MM.1S (cell line): ENCODE results near the gene ZFPM1.
A peak's percentile ranks its signal among the peaks of the same experiment; 100 is the strongest.

Source experiments
- DNase-seq: peaks from one replicate; pipeline ENCODE4 v3.0.0-alpha.2; 2015
- H2AFZ ChIP-seq: fragments of 300-600 bp; sonication (generic); 2 replicates; pipeline ENCODE4 v1.6.0; 2016; ENCODE audit warnings: antibody characterized with exemption, low read length
- H3F3A ChIP-seq: fragments of 300-600 bp; sonication (generic); 2 replicates; pipeline ENCODE4 v1.6.1; 2016; ENCODE audit warnings: mild to moderate bottlenecking, antibody characterized with exemption, low read length, moderate library complexity, mixed read lengths; ENCODE audit not compliant: insufficient read depth
- H3K27ac ChIP-seq: fragments of 300-600 bp; sonication (generic); 2 replicates; pipeline ENCODE4 v1.5.1; 2016; ENCODE audit warnings: mild to moderate bottlenecking, low read length
- H3K27me3 ChIP-seq: fragments of 300-600 bp; sonication (generic); replicated peaks from 2 replicates; pipeline ENCODE4 v1.6.0; 2016; ENCODE audit warnings: low read length; ENCODE audit not compliant: insufficient read depth
- H3K36me3 ChIP-seq: fragments of 300-600 bp; sonication (generic); replicated peaks from 2 replicates; pipeline ENCODE4 v1.6.1; 2016; ENCODE audit warnings: mild to moderate bottlenecking, low read length, mixed read lengths; ENCODE audit not compliant: insufficient read depth
- H3K4me1 ChIP-seq: fragments of 300-600 bp; sonication (generic); 2 replicates; pipeline ENCODE4 v1.6.1; 2016; ENCODE audit warnings: low read length, mixed read lengths
- H3K4me2 ChIP-seq: fragments of 300-600 bp; sonication (generic); 2 replicates; pipeline ENCODE4 v1.6.0; 2016; ENCODE audit warnings: low read depth, low read length
- H3K4me3 ChIP-seq: fragments of 300-600 bp; sonication (generic); 2 replicates; pipeline ENCODE4 v1.5.1; 2016; ENCODE audit warnings: low read length, mixed read lengths
- H3K79me2 ChIP-seq: fragments of 300-600 bp; sonication (generic); 2 replicates; pipeline ENCODE4 v1.6.1; 2016; ENCODE audit warnings: mixed run types, low read length, mixed read lengths
- H3K9ac ChIP-seq: fragments of 300-600 bp; sonication (generic); 2 replicates; pipeline ENCODE4 v1.6.1; 2016; ENCODE audit warnings: low read length, mixed read lengths
- H3K9me2 ChIP-seq: fragments of 300-600 bp; sonication (generic); replicated peaks from 2 replicates; pipeline ENCODE4 v1.6.1; 2016; ENCODE audit warnings: mild to moderate bottlenecking, low read length, mixed read lengths; ENCODE audit not compliant: insufficient read depth
- H3K9me3 ChIP-seq: fragments of 300-600 bp; sonication (generic); replicated peaks from 2 replicates; pipeline ENCODE4 v1.6.1; 2016; ENCODE audit warnings: mild to moderate bottlenecking, low read length, mixed read lengths; ENCODE audit not compliant: insufficient read depth
- H4K20me1 ChIP-seq: fragments of 300-600 bp; sonication (generic); 2 replicates; pipeline ENCODE4 v1.6.1; 2016; ENCODE audit warnings: mild to moderate bottlenecking, low read length, moderate library complexity, mixed read lengths; ENCODE audit not compliant: insufficient read depth
- CTCF ChIP-seq: fragments of 300-600 bp; sonication (generic); IDR thresholded peaks from 2 replicates; pipeline ENCODE4 v1.5.1; 2016; ENCODE audit warnings: antibody characterized with exemption, low read length, mixed read lengths
- EZH2 ChIP-seq: fragments of 300-600 bp; sonication (generic); optimal IDR thresholded peaks from 2 replicates; pipeline ENCODE3; 2017; ENCODE audit warnings: low read depth, mild to moderate bottlenecking, antibody characterized with exemption, low read length, mixed read lengths
- EZH2phosphoT487 ChIP-seq: fragments of 300-600 bp; sonication (generic); IDR thresholded peaks from 2 replicates; pipeline ENCODE4 v1.6.1; 2018; ENCODE audit warnings: antibody characterized with exemption, low read length

The ZFPM1 gene

GRCh38 chr16:88549671-88550245 is 96.7 kb downstream of the ZFPM1 start:
- no peaks in the 10 kb centered on the region for H3K9me2 ChIP-seq
- H3K9ac ChIP-seq = no peak overlapping the region
- no peak overlapping the region for H3K27ac ChIP-seq
- no peak for TF ChIP-seq EZH2phosphoT487
- TF ChIP-seq EZH2 = no peak
- no peak for TF ChIP-seq CTCF
- H3K27me3 ChIP-seq = peaks cover 15% of the 10 kb centered on the region; the same call in 1 of the 2 replicates
- H3K79me2 ChIP-seq = no peaks in the 10 kb centered on the region
- H3K4me1 ChIP-seq = peaks cover 22% of the 10 kb centered on the region
- no peaks in the 10 kb centered on the region for H3K9me3 ChIP-seq
- H2AFZ ChIP-seq = no peak overlapping the region
- H3K4me3 ChIP-seq = no peak overlapping the region
- H3K36me3 ChIP-seq = no peaks in the 10 kb centered on the region
- H3K4me2 ChIP-seq = no peak overlapping the region
- H3F3A ChIP-seq = peaks cover 20% of the 10 kb centered on the region
- no peak for DNase-seq
- no peaks in the 10 kb centered on the region for H4K20me1 ChIP-seq

- Histone ChIP-seq H3K79me2 (no peaks in the 10 kb centered on the region), H3F3A (peaks cover 20% of the 10 kb centered on the region), H3K4me3 (no peak overlapping the region), H3K9me3 (no peaks in the 10 kb centered on the region), H3K27ac (no peak overlapping the region), H3K9me2 (no peaks in the 10 kb centered on the region), H2AFZ (no peak overlapping the region), H3K27me3 (peaks cover 14% of the 10 kb centered on the region; the same call in 1 of the 2 replicates), H4K20me1 (no peaks in the 10 kb centered on the region), H3K4me1 (peaks cover 25% of the 10 kb centered on the region), H3K36me3 (no peaks in the 10 kb centered on the region), H3K4me2 (no peak overlapping the region), H3K9ac (no peak overlapping the region)
- TF ChIP-seq EZH2phosphoT487 (no peak), EZH2 (no peak), CTCF (no peak)
- no peak for DNase-seq
Measured at GRCh38 chr16:88550246-88550661, 97.2 kb downstream of the ZFPM1 start.

- Histone ChIP-seq H3K9ac (peak overlapping the region; percentile 73), H3F3A (peaks cover 31% of the 10 kb centered on the region), H3K27ac (peak overlapping the region; percentile 99), H2AFZ (peak overlapping the region; percentile 75; the same call in 1 of the 2 replicates), H3K4me3 (peak overlapping the region; percentile 58), H4K20me1 (no peaks in the 10 kb centered on the region), H3K9me2 (no peaks in the 10 kb centered on the region), H3K4me1 (peaks cover 34% of the 10 kb centered on the region), H3K9me3 (no peaks in the 10 kb centered on the region), H3K79me2 (no peaks in the 10 kb centered on the region), H3K27me3 (no peaks in the 10 kb centered on the region), H3K36me3 (no peaks in the 10 kb centered on the region), H3K4me2 (peak overlapping the region; percentile 87)
- no peak for DNase-seq
- no peak for TF ChIP-seq EZH2phosphoT487
- TF ChIP-seq EZH2 = no peak
- TF ChIP-seq CTCF = no peak
Measured at GRCh38 chr16:88552166-88552565, 99.1 kb downstream of the ZFPM1 start.
